ENCODE measurements around the gene MESP1.

- TF ChIP-seq POLR2A (IDR thresholded peaks at IDR 0.05; ENCODE audit: low read depth, low read length) = no peak
- no peak for TF ChIP-seq MAZ (IDR thresholded peaks at IDR 0.05; ENCODE audit: borderline replicate concordance, low read depth, low read length)
- no peak for TF ChIP-seq SMC3 (IDR thresholded peaks at IDR 0.05; ENCODE audit: low read depth, low read length)
- no peak for TF ChIP-seq CEBPB (IDR thresholded peaks at IDR 0.05; ENCODE audit: low read depth, low read length)
- TF ChIP-seq, protein P1, sequence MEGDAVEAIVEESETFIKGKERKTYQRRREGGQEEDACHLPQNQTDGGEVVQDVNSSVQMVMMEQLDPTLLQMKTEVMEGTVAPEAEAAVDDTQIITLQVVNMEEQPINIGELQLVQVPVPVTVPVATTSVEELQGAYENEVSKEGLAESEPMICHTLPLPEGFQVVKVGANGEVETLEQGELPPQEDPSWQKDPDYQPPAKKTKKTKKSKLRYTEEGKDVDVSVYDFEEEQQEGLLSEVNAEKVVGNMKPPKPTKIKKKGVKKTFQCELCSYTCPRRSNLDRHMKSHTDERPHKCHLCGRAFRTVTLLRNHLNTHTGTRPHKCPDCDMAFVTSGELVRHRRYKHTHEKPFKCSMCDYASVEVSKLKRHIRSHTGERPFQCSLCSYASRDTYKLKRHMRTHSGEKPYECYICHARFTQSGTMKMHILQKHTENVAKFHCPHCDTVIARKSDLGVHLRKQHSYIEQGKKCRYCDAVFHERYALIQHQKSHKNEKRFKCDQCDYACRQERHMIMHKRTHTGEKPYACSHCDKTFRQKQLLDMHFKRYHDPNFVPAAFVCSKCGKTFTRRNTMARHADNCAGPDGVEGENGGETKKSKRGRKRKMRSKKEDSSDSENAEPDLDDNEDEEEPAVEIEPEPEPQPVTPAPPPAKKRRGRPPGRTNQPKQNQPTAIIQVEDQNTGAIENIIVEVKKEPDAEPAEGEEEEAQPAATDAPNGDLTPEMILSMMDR (conservative IDR thresholded peaks at IDR 0.05; ENCODE audit: low read depth, low read length) = no peak
- no peak for TF ChIP-seq RAD21 (IDR thresholded peaks at IDR 0.05; ENCODE audit: low read length)
- TF ChIP-seq BHLHE40 (IDR thresholded peaks at IDR 0.05; ENCODE audit: low read depth, low read length) = no peak
- no peak for TF ChIP-seq MAFK (IDR thresholded peaks at IDR 0.05; ENCODE audit: low read depth, low read length)
- no peak for TF ChIP-seq USF2 (IDR thresholded peaks at IDR 0.05; ENCODE audit: low read depth, low read length)
- TF ChIP-seq CHD1 (IDR thresholded peaks at IDR 0.05; ENCODE audit: low read depth, low read length) = no peak
- no peak for TF ChIP-seq FOS (IDR thresholded peaks at IDR 0.05; ENCODE audit: low read depth, low read length)
- no peak for TF ChIP-seq ELK1 (IDR thresholded peaks at IDR 0.05; ENCODE audit: borderline replicate concordance, low read depth, low read length)
Observed at GRCh38 chr15:89724621-89725020, 26.4 kb downstream of the MESP1 start.
